GM12878 (cell line): ENCODE measurements around the gene APOM. TPM values are rescaled to one million over a fixed set of nuclear protein-coding genes. Genes with fewer than 3 reads are reported as not detected.

Source experiments
- ATAC-seq: fragments of 200-7000 bp; cut with Tn5 transposase; 3 replicates; pipeline ENCODE4 v1.9.1; 2020; ENCODE audit warnings: mild to moderate bottlenecking, moderate library complexity
- BruUV-seq: library from RNA; stranded (reverse); fragments of 400-500 nt; replicated peaks from 2 replicates; lab custom pipeline; 2021; lab: Mats Ljungman, UMichigan
- CTCF ChIA-PET: fragments of 300-600 bp; sonication (Branson Sonifier 250); formaldehyde crosslinking; extraction: SDS; loops from one replicate; lab custom pipeline; 2021; ENCODE audit warnings: inconsistent platforms; lab: Yijun Ruan, JAX
- POLR2A ChIA-PET: fragments of 350-600 bp; formaldehyde crosslinking; extraction: SDS; loops from one replicate; lab custom pipeline; 2021; ENCODE audit warnings: inconsistent platforms; lab: Charles Lee
- RAD21 ChIA-PET: fragments of 300-600 bp; sonication (Branson Sonifier 250); formaldehyde crosslinking; loops from one replicate; lab custom pipeline; 2023; ENCODE audit warnings: antibody characterized with exemption; ENCODE audit not compliant: unreplicated experiment; lab: Charles Lee
- SMC1A ChIA-PET: fragments of 300-600 bp; sonication (Branson Sonifier 250); formaldehyde crosslinking; loops from one replicate; lab custom pipeline; 2023; ENCODE audit not compliant: unreplicated experiment, uncharacterized antibody; lab: Charles Lee
- DNase-seq: peaks from one replicate; pipeline ENCODE4 v3.0.0-alpha.2; 2011; ENCODE audit warnings: low read depth, low spot score
- FAIRE-seq: peaks from 3 replicates; lab custom pipeline; 2011; peaks lifted over from hg19 to GRCh38; lab: Jason Lieb, UNC
- H2AFZ ChIP-seq: 2 replicates; pipeline ENCODE4 v1.6.0; 2011; ENCODE audit warnings: low read depth, low read length, control low read depth; ENCODE audit not compliant: control insufficient read depth
- H3K27ac ChIP-seq: 2 replicates; pipeline ENCODE4 v1.5.1; 2011; ENCODE audit warnings: control low read depth; ENCODE audit not compliant: control insufficient read depth, insufficient read depth
- H3K27me3 ChIP-seq, 2 experiments: replicated peaks in 1 of 2; 2 replicates each; pipeline versions ENCODE4 v1.6.0 to v1.6.1; 2011; ENCODE audit warnings: low read length in 1 of 2; ENCODE audit not compliant: control insufficient read depth in 2 of 2, insufficient read depth in 2 of 2
- H3K36me3 ChIP-seq, 2 experiments: 2 replicates each; pipeline ENCODE4 v1.5.1; 2011; ENCODE audit warnings: low read length in 1 of 2; ENCODE audit not compliant: control insufficient read depth in 2 of 2, insufficient read depth in 2 of 2
- H3K4me1 ChIP-seq: 2 replicates; pipeline ENCODE4 v1.6.1; 2011; ENCODE audit warnings: mild to moderate bottlenecking, low read length, moderate library complexity, mixed read lengths; ENCODE audit not compliant: control insufficient read depth, insufficient read depth
- H3K4me2 ChIP-seq: 2 replicates; pipeline ENCODE4 v1.6.0; 2011; ENCODE audit warnings: control low read depth; ENCODE audit not compliant: control insufficient read depth, insufficient read depth
- H3K4me3 ChIP-seq: fragments of 200-600 bp; sonication (generic); 2 replicates; pipeline ENCODE4 v1.5.1; 2016
- H3K79me2 ChIP-seq: 2 replicates; pipeline ENCODE4 v1.6.0; 2011; ENCODE audit warnings: low read length; ENCODE audit not compliant: control insufficient read depth, insufficient read depth
- H3K9ac ChIP-seq: 2 replicates; pipeline ENCODE4 v1.8.0; 2011; ENCODE audit warnings: low read length, control low read depth, mixed read lengths; ENCODE audit not compliant: control insufficient read depth, insufficient read depth
- H3K9me3 ChIP-seq: replicated peaks from 3 replicates; pipeline ENCODE4 v1.5.1; 2011; ENCODE audit warnings: mild to moderate bottlenecking, low read length; ENCODE audit not compliant: control insufficient read depth, insufficient read depth
- H4K20me1 ChIP-seq: 2 replicates; pipeline ENCODE4 v1.6.0; 2011; ENCODE audit not compliant: control insufficient read depth, insufficient read depth
- BCL3 ChIP-seq: IDR thresholded peaks from 2 replicates; pipeline ENCODE4 v1.6.1; 2011; ENCODE audit warnings: borderline replicate concordance, low read depth, mild to moderate bottlenecking, moderate library complexity, low read length; ENCODE audit not compliant: insufficient read depth, poor library complexity, severe bottlenecking
- IKZF2 ChIP-seq, 2 experiments: fragments of 450-650 bp; IDR thresholded peaks; 2 replicates each; pipeline ENCODE4 v1.6.1; 2017; ENCODE audit warnings: mild to moderate bottlenecking in 2 of 2, moderate library complexity in 2 of 2
- KDM1A ChIP-seq: fragments of 200-600 bp; sonication (generic); IDR thresholded peaks from 2 replicates; pipeline ENCODE4 v1.6.1; 2016; ENCODE audit warnings: borderline replicate concordance
- NBN ChIP-seq: fragments of 450-650 bp; IDR thresholded peaks from 2 replicates; pipeline ENCODE4 v1.6.1; 2016
- NR2F1 ChIP-seq: fragments of 450-650 bp; conservative IDR thresholded peaks from 2 replicates; pipeline ENCODE4 v1.6.1; 2017; ENCODE audit warnings: mild to moderate bottlenecking
- PKNOX1 ChIP-seq: fragments of 450-650 bp; IDR thresholded peaks from 2 replicates; pipeline ENCODE4 v1.6.1; 2016; ENCODE audit warnings: mild to moderate bottlenecking
- POLR2AphosphoS2 ChIP-seq: IDR thresholded peaks from 2 replicates; pipeline ENCODE4 v1.6.1; 2011; ENCODE audit warnings: low read depth, mild to moderate bottlenecking, low read length, improper control_type of control experiment, moderate library complexity
- REST ChIP-seq: IDR thresholded peaks from 2 replicates; pipeline ENCODE4 v1.6.1; 2012; ENCODE audit warnings: mild to moderate bottlenecking, low read depth, low read length
- RUNX3 ChIP-seq: IDR thresholded peaks from 2 replicates; pipeline ENCODE4 v1.6.1; 2012; ENCODE audit warnings: low read length, inconsistent platforms
- ZBTB33 ChIP-seq: fragments of 450-650 bp; IDR thresholded peaks from 2 replicates; pipeline ENCODE4 v1.6.1; 2017; ENCODE audit warnings: mild to moderate bottlenecking
- WGBS: methylation state at CpG from one replicate; pipeline ENCODE4 v1.1.6; 2016; ENCODE audit warnings: low lambda C conversion rate; ENCODE audit not compliant: insufficient replicate concordance, insufficient coverage; ENCODE audit errors: missing lambda C conversion rate; 5-methylcytosine and 5-hydroxymethylcytosine counted together
- in situ Hi-C: fragments of 300-500 bp; cut with MboI; formaldehyde crosslinking; loops from 9 replicates; pipeline ENCODE4 v1.14.3; 2018; ENCODE audit warnings: mixed read lengths
- intact Hi-C: fragments of 100-400 bp; cut with micrococcal nuclease; formaldehyde crosslinking; loops from one replicate; pipeline ENCODE4 v1.14.2; 2022; ENCODE audit not compliant: unreplicated experiment
- polyA plus RNA-seq, 11 experiments: library from polyadenylated mRNA; depleted of rRNA in 4 of 11; unstranded in 6 of 11; stranded (reverse) in 5 of 11; fragments of >200 nt; fragmentation: Nextera tagmentation in 4 of 11; fragmentation: Illumina TruSeq in 1 of 11; extraction: Ambion mirVana in 4 of 11; extraction: Trizol in 1 of 11; gene quantifications; 1 replicate in 1 of 11; 2 replicates in 10 of 11; pipeline versions ENCODE4 v1.2.1 to v1.2.3, GENCODE V29; 2011 to 2016; ENCODE audit warnings: inconsistent platforms in 2 of 11, missing spikeins in 2 of 11, low read depth in 1 of 11
- total RNA-seq, 4 experiments: library from RNA; depleted of rRNA in 3 of 4; stranded (reverse); fragments of >200 nt in 3 of 4; fragmentation: Illumina TruSeq in 1 of 4; extraction: Trizol in 1 of 4; gene quantifications; 2 replicates each; pipeline versions ENCODE4 v1.2.1 to v1.2.3, GENCODE V29; 2013 to 2021

APOM gene
- total and polyA plus RNA-seq, 10 of the 15 experiments (the other 5 are each of a cell fraction or from before 2014, with no cell fraction given), result 4.0 to 14.1 (median 7.1) TPM

GRCh38 chr6:31665501-31666336 lies 10.0 kb downstream of the APOM start, which contains the start of gene CSNK2B:
CSNK2B (plus strand) TSS chr6:31666080; CDS start chr6:31666832, 752 bp downstream.
- SMC1A ChIA-PET, result interaction anchor here (0.7 to 2.6 kb wide), 4 partner anchors 11 to 72 kb away, joined by 3 to 31 read pairs (median 3); partner anchors contain the start of genes APOM and BAG6
- peaks cover 37% of the 10 kb centered on the region for H3K4me1 ChIP-seq
- H3K79me2 ChIP-seq, result peaks cover 51% of the 10 kb centered on the region
- RAD21 ChIA-PET, result interaction anchor here (0.8 to 1.6 kb wide), 6 partner anchors 12 to 172 kb away, joined by 3 to 8 read pairs (median 4); partner anchors contain the start of genes BAG6, NCR3 and TNF
- no peaks in the 10 kb centered on the region for H3K9me3 ChIP-seq
- in situ Hi-C loops, result no loop called here
- peak within 1 kb of the TSS; percentile 97 for H3K9ac ChIP-seq
- H3K4me3 ChIP-seq, result peak within 1 kb of the TSS; percentile 93
- H3K27me3 ChIP-seq, result no peaks in the 10 kb centered on the region
- CTCF ChIA-PET, result interaction anchor here (0.9 to 2.3 kb wide), 4 partner anchors 14 to 166 kb away, joined by 3 to 15 read pairs (median 6); partner anchors contain the start of gene BAG6
- FAIRE-seq (peak; percentile 96), ATAC-seq (peak; percentile 89), DNase-seq (peak; percentile 91)
- WGBS, result 0% methylated on average over 61 of the region's 63 CpGs
- no TSS peak for BruUV-seq
- POLR2A ChIA-PET, result interaction anchor here (0.5 to 5.9 kb wide), 13 partner anchors 8 to 294 kb away, joined by 3 to 107 read pairs (median 4); partner anchors contain the start of genes APOM, BAG6, LSM2 and LTB
- H2AFZ ChIP-seq, result peak within 1 kb of the TSS; percentile 77
- peaks cover 15 to 35% of the 10 kb centered on the region in 2 experiments for H3K36me3 ChIP-seq
- H3K27ac ChIP-seq, result peak within 1 kb of the TSS; percentile 94
- intact Hi-C loops, result loop anchor here (1.0 to 5.0 kb wide), 3 partner anchors 45 to 167 kb away; partner anchors contain the start of genes CLIC1 and PRRC2A
- no peaks in the 10 kb centered on the region for H4K20me1 ChIP-seq
- peak within 1 kb of the TSS; percentile 95 for H3K4me2 ChIP-seq
- no peak for TF ChIP-seq REST
- TF ChIP-seq PKNOX1, result peak; percentile 72
- peak; percentile 66 for TF ChIP-seq RUNX3
- TF ChIP-seq ZBTB33, result no peak
- no peak for TF ChIP-seq BCL3
- TF ChIP-seq NBN, result no peak
- peak; percentile 59 for TF ChIP-seq NR2F1
- TF ChIP-seq POLR2AphosphoS2, result peak; percentile 59; the same call in 1 of the 2 replicates
- no peak for TF ChIP-seq KDM1A
- TF ChIP-seq IKZF2 (IDR thresholded peaks at IDR 0.05), result peak in 1 of 2 experiments; percentile 54; a peak in 1 of 4 replicates
